Mesenchymal stem cell (in vitro differentiated cells and primary cell): ENCODE data around the gene RAF1. TPM values are rescaled to one million over a fixed set of nuclear protein-coding genes. Genes with fewer than 3 reads are reported as not detected.
A peak's percentile ranks its signal among the peaks of the same experiment; 100 is the strongest.

Source experiments
- DNase-seq: peaks from one replicate; pipeline ENCODE4 v3.0.0-alpha.2; 2013
- H2AFZ ChIP-seq: one replicate; pipeline ENCODE4 v1.6.1; 2013; ENCODE audit warnings: low read depth, mild to moderate bottlenecking, control low read depth, inconsistent platforms, low read length, moderate library complexity
- H2AK5ac ChIP-seq: 2 replicates; pipeline ENCODE4 v1.6.1; 2013; ENCODE audit warnings: low read length, moderate library complexity, mild to moderate bottlenecking, inconsistent platforms; ENCODE audit not compliant: severe bottlenecking
- H2BK120ac ChIP-seq: one replicate; pipeline ENCODE4 v1.6.1; 2013; ENCODE audit warnings: low read depth, mild to moderate bottlenecking, inconsistent platforms, low read length, moderate library complexity
- H2BK12ac ChIP-seq, 2 experiments: one replicate each; pipeline ENCODE4 v1.6.1; 2013; ENCODE audit warnings: inconsistent platforms in 2 of 2, low read length in 2 of 2, mild to moderate bottlenecking in 2 of 2, moderate library complexity in 2 of 2, control low read depth in 1 of 2
- H2BK15ac ChIP-seq: one replicate; pipeline ENCODE4 v1.6.1; 2013; ENCODE audit warnings: mild to moderate bottlenecking, low read depth, inconsistent platforms; ENCODE audit not compliant: poor library complexity, severe bottlenecking
- H2BK5ac ChIP-seq: 2 replicates; pipeline ENCODE4 v1.6.1; 2013; ENCODE audit warnings: low read depth, mild to moderate bottlenecking, low read length, control low read depth, inconsistent platforms; ENCODE audit not compliant: poor library complexity, severe bottlenecking
- H3K14ac ChIP-seq, 2 experiments: one replicate each; pipeline ENCODE4 v1.6.1; 2013; ENCODE audit warnings: inconsistent platforms in 2 of 2, low read length in 2 of 2, control low read depth in 1 of 2, mild to moderate bottlenecking in 1 of 2, moderate library complexity in 1 of 2
- H3K18ac ChIP-seq, 2 experiments: one replicate each; pipeline ENCODE4 v1.6.1; 2013; ENCODE audit warnings: inconsistent platforms in 2 of 2, low read length in 2 of 2, control low read depth in 1 of 2, low read depth in 1 of 2, mild to moderate bottlenecking in 1 of 2
- H3K23ac ChIP-seq, 2 experiments: one replicate each; pipeline ENCODE4 v1.6.1; 2013; ENCODE audit warnings: inconsistent platforms in 2 of 2, low read length in 2 of 2, mild to moderate bottlenecking in 2 of 2, moderate library complexity in 2 of 2, control low read depth in 1 of 2
- H3K27ac ChIP-seq: 2 replicates; pipeline ENCODE4 v1.5.1; 2013; ENCODE audit warnings: mild to moderate bottlenecking, moderate library complexity, low read length, control low read depth, inconsistent platforms; ENCODE audit not compliant: poor library complexity, severe bottlenecking
- H3K27me3 ChIP-seq, 2 experiments: 2 replicates each; pipeline versions ENCODE4 v1.6.1 to v1.7.0; 2013; ENCODE audit warnings: low read length in 2 of 2, mild to moderate bottlenecking in 2 of 2, moderate library complexity in 2 of 2, control low read depth in 1 of 2, inconsistent platforms in 1 of 2; ENCODE audit not compliant: control insufficient read depth in 1 of 2, insufficient read depth in 1 of 2
- H3K36me3 ChIP-seq, 2 experiments: 2 replicates each; pipeline versions ENCODE4 v1.6.1 to v1.7.0; 2013; ENCODE audit warnings: low read length in 2 of 2, control low read depth in 1 of 2, inconsistent platforms in 1 of 2, low read depth in 1 of 2, mild to moderate bottlenecking in 1 of 2; ENCODE audit not compliant: insufficient read depth in 2 of 2, control insufficient read depth in 1 of 2
- H3K4ac ChIP-seq, 2 experiments: one replicate each; pipeline ENCODE4 v1.6.1; 2013; ENCODE audit warnings: inconsistent platforms in 2 of 2, low read length in 2 of 2, mild to moderate bottlenecking in 2 of 2, moderate library complexity in 2 of 2, control low read depth in 1 of 2, low read depth in 1 of 2
- H3K4me1 ChIP-seq: 2 replicates; pipeline ENCODE4 v1.6.1; 2013; ENCODE audit warnings: low read depth, low read length, control low read depth; ENCODE audit not compliant: control insufficient read depth, insufficient read depth
- H3K4me2 ChIP-seq: 2 replicates; pipeline ENCODE4 v1.6.1; 2013; ENCODE audit warnings: low read length, mild to moderate bottlenecking, inconsistent platforms; ENCODE audit not compliant: poor library complexity, severe bottlenecking
- H3K4me3 ChIP-seq, 2 experiments: 2 replicates each; pipeline versions ENCODE4 v1.5.1 to v1.7.0; 2013; ENCODE audit warnings: low read length in 2 of 2, mild to moderate bottlenecking in 2 of 2, control low read depth in 1 of 2, low read depth in 1 of 2; ENCODE audit not compliant: insufficient read depth in 1 of 2
- H3K79me1 ChIP-seq: replicated peaks from 2 replicates; pipeline ENCODE4 v1.6.1; 2013; ENCODE audit warnings: mild to moderate bottlenecking, control low read depth, low read length, inconsistent platforms; ENCODE audit not compliant: poor library complexity, severe bottlenecking
- H3K9ac ChIP-seq: 2 replicates; pipeline ENCODE4 v1.7.0; 2013; ENCODE audit warnings: mild to moderate bottlenecking, low read length, moderate library complexity
- H3K9me3 ChIP-seq: 2 replicates; pipeline ENCODE4 v1.7.0; 2013; ENCODE audit warnings: mild to moderate bottlenecking, low read length; ENCODE audit not compliant: control insufficient read depth
- H4K8ac ChIP-seq: one replicate; pipeline ENCODE4 v1.6.1; 2013; ENCODE audit warnings: inconsistent platforms, mild to moderate bottlenecking, low read length, moderate library complexity
- H4K91ac ChIP-seq: one replicate; pipeline ENCODE4 v1.6.1; 2013; ENCODE audit warnings: mild to moderate bottlenecking, low read length, inconsistent platforms
- WGBS: methylation state at CpG from one replicate; pipeline ENCODE4 v1.1.7; 2013; ENCODE audit warnings: mixed read lengths; 5-methylcytosine and 5-hydroxymethylcytosine counted together
- polyA plus RNA-seq, 2 experiments: library from polyadenylated mRNA; stranded (reverse); fragments of 200-250 nt; gene quantifications; one replicate each; pipeline ENCODE4 v1.2.3, GENCODE V29; 2013

RAF1 gene
- 43.4 TPM for polyA plus RNA-seq (2013, experiment 1 of 2)
- 42.6 TPM for polyA plus RNA-seq (2013, experiment 2 of 2)

- H2AK5ac ChIP-seq, result no peak within 1 kb of the TSS
- peak within 1 kb of the TSS; percentile 99 to 100 for H3K4ac ChIP-seq
- H3K27ac ChIP-seq, result peak within 1 kb of the TSS; percentile 94
- DNase-seq, result peak; percentile 98
- H3K14ac ChIP-seq, result peak within 1 kb of the TSS; percentile 40 to 99
- H3K4me1 ChIP-seq, result peaks cover 10% of the 10 kb centered on the region
- H3K9me3 ChIP-seq, result no peaks in the 10 kb centered on the region
- H2AFZ ChIP-seq, result peak within 1 kb of the TSS; percentile 96
- peak within 1 kb of the TSS; percentile 95 for H2BK5ac ChIP-seq
- peak within 1 kb of the TSS; percentile 3 to 44 for H3K23ac ChIP-seq
- H3K4me3 ChIP-seq, result peak within 1 kb of the TSS; percentile 94 to 100
- peak within 1 kb of the TSS; percentile 99 for H2BK120ac ChIP-seq
- H2BK12ac ChIP-seq, result peak within 1 kb of the TSS; percentile 38 to 57
- WGBS, result 3% methylated on average over 60 of the region's 62 CpGs
- H4K8ac ChIP-seq, result peak within 1 kb of the TSS; percentile 98
- no peaks in the 10 kb centered on the region for H3K79me1 ChIP-seq
- H4K91ac ChIP-seq, result peak within 1 kb of the TSS; percentile 96
- H3K27me3 ChIP-seq, result no peaks in the 10 kb centered on the region
- peak within 1 kb of the TSS; percentile 95 to 99 for H3K18ac ChIP-seq
- no peaks in the 10 kb centered on the region for H3K36me3 ChIP-seq
- peak within 1 kb of the TSS; percentile 83 for H3K4me2 ChIP-seq
- H3K9ac ChIP-seq, result peak within 1 kb of the TSS; percentile 98
- H2BK15ac ChIP-seq, result peak within 1 kb of the TSS; percentile 90
Measured at GRCh38 chr3:12663936-12664908, at the start of gene RAF1. RAF1 (minus strand) TSS chr3:12664117; CDS start chr3:12618721, 45,396 bp downstream.

GRCh38 chr3:12710062-12710461 is 46.1 kb upstream of the RAF1 start:
- Histone ChIP-seq H3K23ac (no peak overlapping the region), H3K27ac (no peak overlapping the region), H3K4me1 (peaks cover 2% of the 10 kb centered on the region), H2BK120ac (no peak overlapping the region), H2AFZ (no peak overlapping the region), H2AK5ac (no peak overlapping the region), H2BK15ac (no peak overlapping the region), H4K8ac (no peak overlapping the region), H3K18ac (no peak overlapping the region), H3K36me3 (no peaks in the 10 kb centered on the region), H3K4me3 (no peak overlapping the region), H2BK5ac (no peak overlapping the region), H3K4me2 (no peak overlapping the region), H3K14ac (no peak overlapping the region), H2BK12ac (no peak overlapping the region), H4K91ac (no peak overlapping the region), H3K9me3 (no peaks in the 10 kb centered on the region), H3K79me1 (no peaks in the 10 kb centered on the region), H3K4ac (no peak overlapping the region), H3K27me3 (peaks cover 5 to 62% of the 10 kb centered on the region in 2 experiments), H3K9ac (no peak overlapping the region)
- 68% methylated on average over 4 of the region's 4 CpGs for WGBS
- DNase-seq, result no peak

- Histone ChIP-seq H3K4ac (no peak overlapping the region), H3K27me3 (peaks cover 5 to 65% of the 10 kb centered on the region in 2 experiments), H4K8ac (no peak overlapping the region), H3K18ac (no peak overlapping the region), H2AK5ac (no peak overlapping the region), H3K9ac (no peak overlapping the region), H3K27ac (no peak overlapping the region), H2BK12ac (no peak overlapping the region), H3K23ac (no peak overlapping the region), H3K4me1 (peaks cover 2% of the 10 kb centered on the region), H3K4me2 (no peak overlapping the region), H3K4me3 (no peak overlapping the region), H2BK15ac (no peak overlapping the region), H3K79me1 (no peaks in the 10 kb centered on the region), H3K9me3 (no peaks in the 10 kb centered on the region), H4K91ac (no peak overlapping the region), H2AFZ (no peak overlapping the region), H3K36me3 (no peaks in the 10 kb centered on the region), H2BK120ac (no peak overlapping the region), H2BK5ac (no peak overlapping the region), H3K14ac (no peak overlapping the region)
- WGBS, result 92% methylated on average over 3 of the region's 3 CpGs
- DNase-seq, result no peak
Measured at GRCh38 chr3:12709334-12709733, 45.4 kb upstream of the RAF1 start.

- 68% methylated on average over 5 of the region's 6 CpGs for WGBS
- Histone ChIP-seq H3K9ac (no peak overlapping the region), H2BK5ac (no peak overlapping the region), H3K4me2 (no peak overlapping the region), H3K79me1 (no peaks in the 10 kb centered on the region), H2BK12ac (no peak overlapping the region), H3K36me3 (no peaks in the 10 kb centered on the region), H3K4me1 (peaks cover 2% of the 10 kb centered on the region), H3K14ac (no peak overlapping the region), H4K91ac (no peak overlapping the region), H3K23ac (no peak overlapping the region), H2AK5ac (no peak overlapping the region), H2AFZ (no peak overlapping the region), H2BK120ac (no peak overlapping the region), H4K8ac (no peak overlapping the region), H2BK15ac (no peak overlapping the region), H3K18ac (no peak overlapping the region), H3K9me3 (no peaks in the 10 kb centered on the region), H3K27ac (no peak overlapping the region), H3K4me3 (no peak overlapping the region), H3K4ac (no peak overlapping the region), H3K27me3 (peaks cover 5 to 67% of the 10 kb centered on the region in 2 experiments)
- DNase-seq, result peak; percentile 46
Measured at GRCh38 chr3:12708584-12709192, 44.8 kb upstream of the RAF1 start.
